C4-2B (cell line): ENCODE measurements around the gene DAB1.

Experiments used
- H3K27ac ChIP-seq: fragments of 450-650 bp; 2 replicates; pipeline ENCODE4 v1.5.1; 2017
- ZFX ChIP-seq: fragments of 450-650 bp; IDR thresholded peaks from 2 replicates; pipeline ENCODE4 v1.6.1; 2017
- TF ChIP-seq, protein P1 (sequence below): fragments of 450-650 bp; conservative IDR thresholded peaks from 2 replicates; pipeline ENCODE4 v1.5.1; 2017; ENCODE audit warnings: mild to moderate bottlenecking

DAB1 gene

DNA sequence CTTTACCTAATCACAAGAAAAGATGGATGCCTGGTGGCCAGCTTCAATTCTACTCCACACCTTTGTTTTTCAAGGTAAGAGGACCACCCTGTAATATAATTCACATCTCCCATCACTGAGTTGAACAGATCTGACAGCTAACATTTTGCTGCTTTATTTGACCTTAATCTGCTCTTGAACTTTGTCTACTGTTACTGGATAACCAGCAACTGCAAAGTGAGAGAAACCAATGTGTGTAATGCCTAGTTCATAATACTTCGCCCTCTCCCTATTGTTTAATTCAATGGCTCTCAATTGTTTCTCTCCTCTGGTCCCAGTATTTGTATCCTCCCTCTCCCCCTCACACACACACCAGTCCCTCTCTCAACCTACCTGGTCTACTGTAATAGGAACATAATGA, 214.4 kb downstream of the DAB1 start:
- H3K27ac ChIP-seq = no peak overlapping the region
- TF ChIP-seq ZFX = no peak
- TF ChIP-seq, protein P1, sequence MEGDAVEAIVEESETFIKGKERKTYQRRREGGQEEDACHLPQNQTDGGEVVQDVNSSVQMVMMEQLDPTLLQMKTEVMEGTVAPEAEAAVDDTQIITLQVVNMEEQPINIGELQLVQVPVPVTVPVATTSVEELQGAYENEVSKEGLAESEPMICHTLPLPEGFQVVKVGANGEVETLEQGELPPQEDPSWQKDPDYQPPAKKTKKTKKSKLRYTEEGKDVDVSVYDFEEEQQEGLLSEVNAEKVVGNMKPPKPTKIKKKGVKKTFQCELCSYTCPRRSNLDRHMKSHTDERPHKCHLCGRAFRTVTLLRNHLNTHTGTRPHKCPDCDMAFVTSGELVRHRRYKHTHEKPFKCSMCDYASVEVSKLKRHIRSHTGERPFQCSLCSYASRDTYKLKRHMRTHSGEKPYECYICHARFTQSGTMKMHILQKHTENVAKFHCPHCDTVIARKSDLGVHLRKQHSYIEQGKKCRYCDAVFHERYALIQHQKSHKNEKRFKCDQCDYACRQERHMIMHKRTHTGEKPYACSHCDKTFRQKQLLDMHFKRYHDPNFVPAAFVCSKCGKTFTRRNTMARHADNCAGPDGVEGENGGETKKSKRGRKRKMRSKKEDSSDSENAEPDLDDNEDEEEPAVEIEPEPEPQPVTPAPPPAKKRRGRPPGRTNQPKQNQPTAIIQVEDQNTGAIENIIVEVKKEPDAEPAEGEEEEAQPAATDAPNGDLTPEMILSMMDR = no peak

DNA sequence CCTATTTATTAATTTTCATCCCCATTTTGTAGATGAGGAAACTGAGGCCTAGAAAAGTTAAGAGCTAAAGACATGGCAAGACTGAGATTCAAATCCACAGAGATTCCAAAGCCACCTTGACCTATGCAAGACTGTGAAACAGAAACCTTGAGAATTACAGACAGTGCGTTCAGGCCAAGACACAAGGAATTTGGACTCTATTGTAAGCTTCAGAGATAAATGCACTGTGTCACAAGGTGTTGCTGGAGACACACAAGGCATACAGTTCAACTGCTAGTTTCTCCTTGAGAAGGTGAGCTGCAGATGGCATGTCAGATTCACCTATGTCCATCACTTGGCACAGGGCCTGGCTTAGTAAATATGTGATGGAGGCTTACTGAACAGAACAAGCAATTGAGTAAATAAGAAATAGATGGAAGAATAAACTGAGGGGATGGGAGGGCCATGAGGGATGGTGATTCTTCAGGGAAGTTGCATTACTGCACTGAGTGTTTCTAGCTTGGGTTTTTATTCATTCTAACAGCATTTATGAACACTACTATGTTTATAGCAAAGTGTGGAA, 215.0 kb downstream of the DAB1 start:
- TF ChIP-seq, protein P1 = no peak
- no peak for TF ChIP-seq ZFX
- H3K27ac ChIP-seq = no peak overlapping the region

DNA sequence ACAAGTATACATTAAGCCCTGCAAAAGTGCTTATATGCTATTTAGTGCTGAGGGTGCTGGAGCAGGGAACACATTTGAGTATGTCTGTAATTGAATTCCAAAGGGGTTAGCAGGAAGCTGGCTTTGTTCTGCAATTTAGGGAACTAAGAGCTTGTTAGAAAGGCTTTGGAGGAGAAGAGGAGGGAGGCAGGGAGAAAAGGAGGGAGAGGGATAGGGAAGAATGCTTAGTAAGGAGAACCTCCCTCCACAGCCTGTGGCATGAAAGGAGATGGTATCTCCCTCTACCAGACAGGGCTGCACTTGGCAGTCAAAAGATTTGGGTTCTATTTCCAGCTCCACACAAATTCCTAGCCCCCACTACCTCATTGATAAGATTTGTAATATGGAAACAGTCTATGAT, 217.8 kb downstream of the DAB1 start:
- H3K27ac ChIP-seq = no peak overlapping the region
- TF ChIP-seq, protein P1 = no peak
- TF ChIP-seq ZFX = no peak

DNA sequence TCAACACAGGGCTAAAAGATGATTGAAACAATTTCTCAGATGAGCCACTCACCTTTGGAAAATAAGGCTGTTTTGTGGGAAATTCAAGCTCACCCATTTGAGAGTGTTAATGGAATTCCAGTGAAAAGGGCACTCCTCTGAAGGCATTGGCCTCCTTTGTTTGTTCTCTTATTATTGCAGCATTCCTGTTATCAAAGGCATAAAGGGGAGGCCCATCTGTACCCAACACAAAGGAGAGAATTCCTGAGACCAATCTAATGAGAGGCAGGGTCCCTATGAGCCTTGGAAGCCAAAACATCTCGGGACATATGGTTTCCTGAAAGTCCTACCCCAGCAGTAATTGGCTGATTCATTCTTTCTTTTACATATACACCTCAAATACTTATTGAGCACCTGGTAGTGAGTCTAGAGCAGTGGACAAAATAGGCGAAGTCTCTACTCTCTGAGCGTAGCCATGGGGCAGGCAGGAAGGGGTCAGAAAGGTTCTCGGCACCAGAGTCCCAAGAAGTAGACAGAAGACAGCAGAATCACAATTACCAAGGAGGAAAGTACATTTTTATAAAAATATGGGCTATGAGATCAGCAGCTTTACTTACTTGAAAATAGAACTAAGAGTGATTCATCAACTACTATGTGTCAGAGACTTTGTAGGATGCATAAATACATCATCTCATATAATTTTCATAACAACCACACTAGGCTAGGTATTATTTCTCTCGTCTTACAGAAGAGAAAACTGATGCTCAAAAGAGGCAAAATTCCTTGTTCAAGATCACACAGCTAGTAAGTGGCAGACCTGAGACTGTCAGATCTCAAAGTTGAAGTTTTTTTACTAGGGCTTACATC, 218.7 kb downstream of the DAB1 start:
- TF ChIP-seq ZFX = no peak
- TF ChIP-seq, protein P1 = no peak

DNA sequence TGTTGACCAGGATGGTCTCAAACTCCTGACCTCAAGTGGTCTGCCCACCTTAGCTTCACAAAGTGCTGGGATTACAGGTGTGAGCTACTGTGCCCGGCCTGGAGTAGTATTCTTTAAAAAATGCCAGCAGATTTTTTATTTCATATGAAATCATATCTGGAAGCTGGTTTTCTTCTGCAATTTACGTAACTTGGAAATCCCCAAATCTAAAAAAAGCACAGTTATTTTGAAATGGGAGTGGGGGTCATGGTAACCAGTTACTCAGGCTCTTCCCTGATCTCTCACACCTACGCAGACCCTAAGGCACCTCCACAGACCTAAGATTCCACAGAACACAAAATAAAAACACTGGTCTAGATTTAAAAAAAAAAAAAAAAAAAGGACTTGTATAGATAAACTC, 219.8 kb downstream of the DAB1 start:
- TF ChIP-seq, protein P1 = no peak
- no peak for TF ChIP-seq ZFX
- no peak overlapping the region for H3K27ac ChIP-seq

More for the DNA sequence above, 218.7 kb downstream of the DAB1 start:
- no peak overlapping the region for H3K27ac ChIP-seq

DNA sequence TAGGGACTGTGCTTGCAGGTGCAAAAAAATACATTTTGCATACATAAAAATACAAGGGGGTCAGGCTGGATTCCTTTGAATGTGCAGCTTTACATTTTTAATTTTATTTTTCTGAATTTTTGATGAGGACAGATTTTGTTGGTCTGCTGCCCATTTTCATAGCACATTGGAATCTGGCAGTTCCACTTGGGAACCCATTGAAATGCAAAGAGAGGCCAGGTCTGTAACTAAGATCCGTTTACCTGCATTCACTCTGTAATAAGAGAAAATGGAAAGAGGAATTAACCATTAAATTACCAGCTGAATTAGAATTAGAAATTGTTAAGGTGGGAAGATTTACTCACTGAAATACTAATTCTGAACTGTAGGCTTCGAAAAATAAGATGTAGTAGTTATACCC, 221.6 kb downstream of the DAB1 start:
- H3K27ac ChIP-seq = no peak overlapping the region
- TF ChIP-seq, protein P1 = no peak
- no peak for TF ChIP-seq ZFX

DNA sequence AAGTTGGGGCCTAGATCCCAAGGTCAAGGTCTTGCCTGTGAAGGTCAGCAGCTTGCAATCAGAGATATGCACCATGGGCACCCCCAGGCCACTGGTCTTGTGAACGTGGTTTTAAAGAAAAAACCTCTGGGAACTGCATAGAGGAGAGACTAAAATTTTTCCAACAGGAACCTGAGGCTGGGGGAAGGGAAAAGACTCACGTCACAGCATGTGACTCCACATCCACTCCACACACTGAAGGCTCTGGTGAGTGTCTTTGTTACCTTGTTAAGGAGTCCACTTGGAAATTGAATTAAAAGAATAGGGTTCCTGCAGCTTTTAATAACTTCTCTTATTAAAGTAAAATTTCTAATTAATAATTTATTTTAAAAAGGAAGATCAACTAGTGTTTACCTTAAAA, 224.9 kb downstream of the DAB1 start:
- TF ChIP-seq, protein P1 = no peak
- no peak for TF ChIP-seq ZFX
- H3K27ac ChIP-seq = no peak overlapping the region
